DND-41 (cell line): ENCODE results near the gene ECSCR.
A peak's percentile ranks its signal among the peaks of the same experiment; 100 is the strongest.

Experiments used
- ATAC-seq: fragments of 200-7000 bp; cut with Tn5 transposase; 3 replicates; pipeline ENCODE4 v1.9.1; 2021; ENCODE audit warnings: low read depth; ENCODE audit not compliant: insufficient read depth
- DNase-seq: peaks from one replicate; pipeline ENCODE4 v3.0.0-alpha.2; 2020
- H2AFZ ChIP-seq: 2 replicates; pipeline ENCODE4 v1.6.0; 2012; ENCODE audit warnings: low read depth, low read length
- H3K27ac ChIP-seq: 2 replicates; pipeline ENCODE4 v1.5.1; 2012; ENCODE audit warnings: low read length, inconsistent platforms
- H3K27me3 ChIP-seq: fragments of 200-600 bp; sonication (generic); 2 replicates; pipeline ENCODE4 v1.6.0; 2012; ENCODE audit warnings: low read length, mild to moderate bottlenecking, inconsistent platforms; ENCODE audit not compliant: insufficient read depth, poor library complexity
- H3K36me3 ChIP-seq: 2 replicates; pipeline ENCODE4 v1.5.1; 2012; ENCODE audit warnings: low read length, inconsistent platforms; ENCODE audit not compliant: insufficient read depth
- H3K4me1 ChIP-seq: 2 replicates; pipeline ENCODE4 v1.5.1; 2012; ENCODE audit warnings: mild to moderate bottlenecking, low read length; ENCODE audit not compliant: insufficient read depth
- H3K4me2 ChIP-seq: 2 replicates; pipeline ENCODE4 v1.6.0; 2012; ENCODE audit warnings: mild to moderate bottlenecking, moderate library complexity, low read length, inconsistent platforms; ENCODE audit not compliant: insufficient read depth
- H3K4me3 ChIP-seq, 2 experiments: fragments of 200-600 bp in 1 of 2; shearing (Covaris generic) in 1 of 2; 2 replicates each; pipeline ENCODE4 v1.5.1; 2012 to 2016; ENCODE audit warnings: inconsistent platforms in 2 of 2, low read length in 2 of 2, mild to moderate bottlenecking in 2 of 2, low read depth in 1 of 2, moderate library complexity in 1 of 2
- H3K79me2 ChIP-seq: 2 replicates; pipeline ENCODE4 v1.6.0; 2012; ENCODE audit warnings: low read length, inconsistent platforms; ENCODE audit not compliant: insufficient read depth
- H3K9ac ChIP-seq: 2 replicates; pipeline ENCODE4 v1.6.0; 2012; ENCODE audit warnings: low read depth, mild to moderate bottlenecking, inconsistent platforms, low read length, moderate library complexity
- H3K9me3 ChIP-seq: 2 replicates; pipeline ENCODE4 v1.5.1; 2012; ENCODE audit warnings: low read length, moderate library complexity, mild to moderate bottlenecking, inconsistent platforms; ENCODE audit not compliant: insufficient read depth, severe bottlenecking
- H4K20me1 ChIP-seq: 2 replicates; pipeline ENCODE4 v1.6.0; 2012; ENCODE audit warnings: low read length; ENCODE audit not compliant: insufficient read depth
- CTCF ChIP-seq: IDR thresholded peaks from 2 replicates; pipeline ENCODE4 v1.5.1; 2012; ENCODE audit warnings: borderline replicate concordance, low read length, moderate library complexity, mild to moderate bottlenecking; ENCODE audit not compliant: poor library complexity, severe bottlenecking; ENCODE audit errors: extremely low read depth
- EZH2 ChIP-seq: IDR thresholded peaks from 3 replicates; pipeline ENCODE4 v1.6.1; 2012; ENCODE audit warnings: borderline replicate concordance, low read depth, mild to moderate bottlenecking, moderate library complexity, low read length, inconsistent platforms; ENCODE audit not compliant: severe bottlenecking

The ECSCR gene

GRCh38 chr5:139407517-139407916 is 55.0 kb downstream of the ECSCR start:
- H3K27me3 ChIP-seq: no peaks in the 10 kb centered on the region
- H3K4me3 ChIP-seq: no peak overlapping the region
- no peak overlapping the region for H3K27ac ChIP-seq
- H3K79me2 ChIP-seq: 0 out of 2 replicates have a peak, but pooled peaks cover 4% of the 10 kb centered on the region
- no peaks in the 10 kb centered on the region for H3K36me3 ChIP-seq
- no peak overlapping the region for H2AFZ ChIP-seq
- TF ChIP-seq EZH2 (no peak), CTCF (no peak)
- H3K4me1 ChIP-seq: peaks cover 23% of the 10 kb centered on the region
- H4K20me1 ChIP-seq: 0 out of 2 replicates have a peak, but pooled peaks cover 3% of the 10 kb centered on the region
- H3K9ac ChIP-seq: no peak overlapping the region
- H3K4me2 ChIP-seq: no peak overlapping the region
- DNase-seq (no peak), ATAC-seq (no peak)
- H3K9me3 ChIP-seq: no peaks in the 10 kb centered on the region

- H4K20me1 ChIP-seq: 0 out of 2 replicates have a peak, but pooled peaks cover 3% of the 10 kb centered on the region
- H3K4me3 ChIP-seq: no peak overlapping the region
- no peaks in the 10 kb centered on the region for H3K9me3 ChIP-seq
- ATAC-seq (no peak), DNase-seq (no peak)
- TF ChIP-seq EZH2: no peak
- no peak for TF ChIP-seq CTCF
- H3K4me2 ChIP-seq: no peak overlapping the region
- no peak overlapping the region for H2AFZ ChIP-seq
- 0 out of 2 replicates have a peak, but pooled peaks cover 4% of the 10 kb centered on the region for H3K79me2 ChIP-seq
- H3K27ac ChIP-seq: no peak overlapping the region
- H3K9ac ChIP-seq: no peak overlapping the region
- peaks cover 26% of the 10 kb centered on the region for H3K4me1 ChIP-seq
- no peaks in the 10 kb centered on the region for H3K27me3 ChIP-seq
- H3K36me3 ChIP-seq: no peaks in the 10 kb centered on the region
Measured at GRCh38 chr5:139406963-139407362, 55.6 kb downstream of the ECSCR start.

- Histone ChIP-seq H3K4me2 (peak overlapping the region; percentile 89), H3K9me3 (no peaks in the 10 kb centered on the region), H3K79me2 (0 out of 2 replicates have a peak, but pooled peaks cover 4% of the 10 kb centered on the region), H3K36me3 (no peaks in the 10 kb centered on the region), H3K9ac (peak overlapping the region; percentile 65), H4K20me1 (0 out of 2 replicates have a peak, but pooled peaks cover 3% of the 10 kb centered on the region), H3K4me3 (peak overlapping the region; percentile 5 to 67; a peak in 3 of 4 replicates), H3K27me3 (no peaks in the 10 kb centered on the region), H3K27ac (peak overlapping the region; percentile 88), H2AFZ (peak overlapping the region; percentile 81), H3K4me1 (peaks cover 26% of the 10 kb centered on the region)
- TF ChIP-seq CTCF (peak; percentile 36), EZH2 (no peak)
- ATAC-seq (peak; percentile 7; the same call in 2 of the 3 replicates), DNase-seq (peak; percentile 41)
Measured at GRCh38 chr5:139404484-139404840, 58.1 kb downstream of the ECSCR start.
